HFF-Myc (cell line): ENCODE data around the gene PDCD6IP.
"Not testable (repeated sequence)": the region's sequence is repeated elsewhere in the genome, so short reads cannot be mapped to it uniquely, and the experiment has no call there.

Experiments used
- DNase-seq: peaks from one replicate; pipeline ENCODE4 v3.0.0-alpha.2; 2011; ENCODE audit warnings: low read depth; ENCODE audit errors: extremely low read depth
- H3K4me3 ChIP-seq: replicated peaks from 2 replicates; pipeline ENCODE4 v1.5.1; 2011; ENCODE audit warnings: low read depth, mild to moderate bottlenecking, control low read depth, low read length
- CTCF ChIP-seq: IDR thresholded peaks from 2 replicates; pipeline ENCODE4 v1.5.1; 2012; ENCODE audit warnings: mild to moderate bottlenecking, low read depth, low read length, control low read depth; ENCODE audit errors: missing control alignments

PDCD6IP gene

GRCh38 chr3:33848624-33849347, 50.4 kb downstream of the PDCD6IP start:
- no peak for TF ChIP-seq CTCF
- no peak for DNase-seq
- H3K4me3 ChIP-seq: no peak overlapping the region

- H3K4me3 ChIP-seq, DNase-seq: not testable (repeated sequence)
Measured at GRCh38 chr3:33850599-33850998, 52.2 kb downstream of the PDCD6IP start.

- not testable (repeated sequence) for H3K4me3 ChIP-seq, DNase-seq
Measured at GRCh38 chr3:33855407-33855806, 57.0 kb downstream of the PDCD6IP start.

GRCh38 chr3:33855884-33856546, 57.6 kb downstream of the PDCD6IP start:
- no peak for DNase-seq
- no peak for TF ChIP-seq CTCF
- H3K4me3 ChIP-seq: no peak overlapping the region

GRCh38 chr3:33857701-33858100, 59.3 kb downstream of the PDCD6IP start:
- not testable (repeated sequence) for DNase-seq, H3K4me3 ChIP-seq

GRCh38 chr3:33858131-33858530, 59.7 kb downstream of the PDCD6IP start:
- no peak overlapping the region for H3K4me3 ChIP-seq
- TF ChIP-seq CTCF: no peak
- no peak for DNase-seq

GRCh38 chr3:33860373-33861050, 62.1 kb downstream of the PDCD6IP start:
- H3K4me3 ChIP-seq: no peak overlapping the region
- DNase-seq: no peak
- no peak for TF ChIP-seq CTCF

GRCh38 chr3:33865133-33865532, 66.7 kb downstream of the PDCD6IP start:
- H3K4me3 ChIP-seq: no peak overlapping the region
- no peak for TF ChIP-seq CTCF
- no peak for DNase-seq
